ENCODE results near the gene RAB25. TPM values are rescaled to one million over a fixed set of nuclear protein-coding genes. Genes with fewer than 3 reads are reported as not detected.

RAB25 gene
- total RNA-seq, 1 experiment from 2014 or later = 18.1 TPM

- Histone ChIP-seq H3K9me3 (ENCODE audit: low read length) (no peaks in the 10 kb centered on the region), H3K4me1 (ENCODE audit: insufficient read depth, low read length) (no peaks in the 10 kb centered on the region), H3K9me2 (replicated peaks; ENCODE audit: low read length) (no peaks in the 10 kb centered on the region), H3K27ac (ENCODE audit: low read length) (no peak overlapping the region), H3K4me3 (ENCODE audit: low read length) (no peak overlapping the region), H3K27me3 (ENCODE audit: low read length) (no peaks in the 10 kb centered on the region), H3K9ac (ENCODE audit: low read length) (no peak overlapping the region), H3K36me3 (ENCODE audit: low read depth, low read length) (peaks cover 13% of the 10 kb centered on the region), H3K4me2 (ENCODE audit: low read length) (no peak overlapping the region), H2AFZ (ENCODE audit: low read length) (no peak overlapping the region), H3K79me2 (ENCODE audit: low read length) (peaks cover 4% of the 10 kb centered on the region), H4K20me1 (ENCODE audit: low read length) (no peaks in the 10 kb centered on the region), H3F3A (ENCODE audit: low read length, unreplicated experiment) (peaks cover 3% of the 10 kb centered on the region)
- intact Hi-C loops (cut with micrococcal nuclease) = no loop called here
- ATAC-seq = no peak
- POLR2A ChIA-PET (ENCODE audit: unreplicated experiment) = no interaction called here
- TF ChIP-seq EZH2 (IDR thresholded peaks at IDR 0.05; ENCODE audit: low read length, unreplicated experiment) = no peak
- no peak for TF ChIP-seq CTCF (conservative IDR thresholded peaks at IDR 0.05; ENCODE audit: low read depth, low read length)
- no peak for TF ChIP-seq EZH2phosphoT487 (IDR thresholded peaks at IDR 0.05; ENCODE audit: borderline replicate concordance, low read length)
- no TSS peak for BruUV-seq (replicated peaks)
- no peak for DNase-seq
- CTCF ChIA-PET = interaction anchor here (0.9 kb wide), 1 partner anchor 73 kb away, joined by 3 read pairs; no protein-coding TSS in a partner anchor
Observed at GRCh38 chr1:156074661-156075060, 13.7 kb downstream of the RAB25 start.

GRCh38 chr1:156075162-156075561 is 14.2 kb downstream of the RAB25 start:
- Histone ChIP-seq H4K20me1 (ENCODE audit: low read length) (no peaks in the 10 kb centered on the region), H3K4me2 (ENCODE audit: low read length) (no peak overlapping the region), H3K27me3 (ENCODE audit: low read length) (no peaks in the 10 kb centered on the region), H3K4me1 (ENCODE audit: insufficient read depth, low read length) (no peaks in the 10 kb centered on the region), H3K79me2 (ENCODE audit: low read length) (peaks cover 9% of the 10 kb centered on the region), H3K9me3 (ENCODE audit: low read length) (no peaks in the 10 kb centered on the region), H3K9ac (ENCODE audit: low read length) (no peak overlapping the region), H2AFZ (ENCODE audit: low read length) (no peak overlapping the region), H3K27ac (ENCODE audit: low read length) (no peak overlapping the region), H3K4me3 (ENCODE audit: low read length) (no peak overlapping the region), H3F3A (ENCODE audit: low read length, unreplicated experiment) (peaks cover 3% of the 10 kb centered on the region), H3K36me3 (ENCODE audit: low read depth, low read length) (peaks cover 13% of the 10 kb centered on the region), H3K9me2 (replicated peaks; ENCODE audit: low read length) (no peaks in the 10 kb centered on the region)
- DNase-seq (no peak), ATAC-seq (no peak)
- no peak for TF ChIP-seq EZH2 (IDR thresholded peaks at IDR 0.05; ENCODE audit: low read length, unreplicated experiment)
- TF ChIP-seq EZH2phosphoT487 (IDR thresholded peaks at IDR 0.05; ENCODE audit: borderline replicate concordance, low read length) = no peak
- TF ChIP-seq CTCF (conservative IDR thresholded peaks at IDR 0.05; ENCODE audit: low read depth, low read length) = no peak; the same call in 1 of the 2 replicates
- ChIA-PET POLR2A (ENCODE audit: unreplicated experiment) (no interaction called here), CTCF (interaction anchor here (0.9 kb wide), 1 partner anchor 74 kb away, joined by 3 read pairs; no protein-coding TSS in a partner anchor)
- BruUV-seq (replicated peaks) = no TSS peak
- intact Hi-C loops (cut with micrococcal nuclease) = no loop called here

GRCh38 chr1:156075775-156076204 is 14.8 kb downstream of the RAB25 start:
- Histone ChIP-seq H3K4me3 (ENCODE audit: low read length) (no peak overlapping the region), H3K79me2 (ENCODE audit: low read length) (peaks cover 15% of the 10 kb centered on the region), H3F3A (ENCODE audit: low read length, unreplicated experiment) (peaks cover 3% of the 10 kb centered on the region), H3K27me3 (ENCODE audit: low read length) (no peaks in the 10 kb centered on the region), H3K27ac (ENCODE audit: low read length) (no peak overlapping the region), H3K9me3 (ENCODE audit: low read length) (no peaks in the 10 kb centered on the region), H3K9me2 (replicated peaks; ENCODE audit: low read length) (no peaks in the 10 kb centered on the region), H3K4me2 (ENCODE audit: low read length) (no peak overlapping the region), H3K9ac (ENCODE audit: low read length) (no peak overlapping the region), H3K4me1 (ENCODE audit: insufficient read depth, low read length) (no peaks in the 10 kb centered on the region), H2AFZ (ENCODE audit: low read length) (no peak overlapping the region), H4K20me1 (ENCODE audit: low read length) (no peaks in the 10 kb centered on the region), H3K36me3 (ENCODE audit: low read depth, low read length) (peaks cover 13% of the 10 kb centered on the region)
- TF ChIP-seq EZH2phosphoT487 (IDR thresholded peaks at IDR 0.05; ENCODE audit: borderline replicate concordance, low read length) = no peak
- TF ChIP-seq EZH2 (IDR thresholded peaks at IDR 0.05; ENCODE audit: low read length, unreplicated experiment) = no peak
- TF ChIP-seq CTCF (conservative IDR thresholded peaks at IDR 0.05; ENCODE audit: low read depth, low read length) = no peak
- ATAC-seq = no peak
- intact Hi-C loops (cut with micrococcal nuclease) = no loop called here
- no peak for DNase-seq
- ChIA-PET POLR2A (ENCODE audit: unreplicated experiment) (no interaction called here), CTCF (interaction anchor here (0.6 kb wide), 1 partner anchor 9 kb away, joined by 3 read pairs; no protein-coding TSS in a partner anchor)
- BruUV-seq (replicated peaks) = no TSS peak

Measured in PC-3 (cell line).